Measurements from ENCODE around the gene CRYL1.

Gene CRYL1

GRCh38 chr13:20363172-20363571 lies 162.5 kb downstream of the CRYL1 start:
- no peak for TF ChIP-seq CTCF (IDR thresholded peaks at IDR 0.05; ENCODE audit: insufficient read depth, low read depth, low read length, missing control alignments)
- no peak for DNase-seq (ENCODE audit: low read depth)
- no peak overlapping the region for H3K4me3 ChIP-seq (ENCODE audit: low read length)

DNA sequence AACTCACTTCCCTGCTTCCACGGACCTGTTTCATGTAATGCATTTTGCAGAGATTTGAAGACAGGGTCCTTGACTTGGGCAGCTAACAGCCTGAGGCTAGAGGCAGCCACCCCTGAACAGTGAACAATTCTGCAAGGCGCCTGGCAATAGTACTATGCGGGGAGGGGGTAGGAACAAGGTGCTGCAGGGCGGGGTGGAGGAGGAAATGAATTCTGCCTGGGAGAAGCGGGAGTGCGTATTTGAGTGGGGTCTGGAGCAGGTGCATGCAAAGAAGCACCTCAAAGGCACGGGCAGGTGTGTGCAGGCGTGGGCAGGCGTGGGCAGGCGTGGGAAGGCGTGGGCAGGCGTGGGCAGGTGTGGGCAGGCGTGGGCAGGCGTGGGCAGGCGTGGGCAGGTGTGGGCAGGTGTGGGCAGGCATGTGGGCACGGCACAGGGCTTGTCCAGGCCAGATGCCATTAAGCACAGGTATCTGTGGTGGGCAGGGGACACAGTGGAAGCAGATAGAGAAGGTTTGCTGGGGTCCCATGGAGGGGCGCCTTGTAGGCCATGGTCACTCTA lies 163.1 kb downstream of the CRYL1 start:
- no peak for TF ChIP-seq CTCF (IDR thresholded peaks at IDR 0.05; ENCODE audit: insufficient read depth, low read depth, low read length, missing control alignments)
- DNase-seq (ENCODE audit: low read depth), result no peak
- no peak overlapping the region for H3K4me3 ChIP-seq (ENCODE audit: low read length)

DNA sequence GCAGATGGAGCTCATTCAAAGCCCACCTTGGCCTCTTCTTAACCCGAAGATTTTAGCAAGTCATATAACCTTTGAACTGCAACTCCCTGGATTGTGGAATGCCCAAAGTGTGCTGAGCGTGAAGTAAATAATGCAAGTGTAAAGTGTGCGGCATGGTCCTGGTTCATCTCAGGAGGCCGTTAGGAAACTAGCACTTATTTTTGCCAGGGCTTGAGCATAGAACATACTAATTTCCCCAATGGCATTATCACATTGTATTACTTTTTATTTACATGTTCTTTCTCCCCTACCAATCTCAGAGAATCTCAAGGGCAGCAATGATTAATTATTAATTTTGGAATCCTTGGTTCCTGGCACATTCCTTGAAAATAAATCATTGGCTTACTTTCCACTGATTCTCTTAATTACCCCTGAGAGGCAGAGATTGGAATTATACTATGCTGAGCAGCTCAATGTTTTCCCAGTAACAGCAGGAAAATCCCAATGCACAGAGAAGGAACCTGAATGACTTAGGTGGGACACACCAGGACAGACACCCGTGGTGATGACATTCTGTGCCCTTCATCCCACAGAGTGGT lies 164.7 kb downstream of the CRYL1 start:
- H3K4me3 ChIP-seq (ENCODE audit: low read length), result no peak overlapping the region
- no peak for TF ChIP-seq CTCF (IDR thresholded peaks at IDR 0.05; ENCODE audit: insufficient read depth, low read depth, low read length, missing control alignments)
- DNase-seq (ENCODE audit: low read depth), result no peak

DNA sequence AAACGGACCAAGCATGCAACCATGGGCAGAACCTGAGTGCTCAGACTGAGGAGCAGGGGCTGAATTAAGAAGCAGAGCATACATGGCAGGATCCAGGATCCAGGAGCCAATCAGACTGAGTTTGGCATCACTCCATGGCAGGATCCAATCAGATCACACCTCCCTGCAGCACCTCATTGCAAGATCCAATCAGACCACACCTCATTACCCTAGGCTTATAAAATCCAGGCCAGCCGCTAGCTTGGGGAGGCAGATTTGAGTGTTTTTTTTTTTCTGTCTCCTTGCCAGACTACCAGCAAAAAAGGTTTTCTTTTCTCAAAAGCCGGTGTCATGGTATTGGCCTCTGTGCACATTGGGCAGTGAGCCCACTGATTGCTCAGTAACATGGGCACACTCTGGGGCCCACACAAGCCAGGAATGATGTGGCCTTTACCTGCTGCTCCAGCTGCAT lies 165.6 kb downstream of the CRYL1 start:
- TF ChIP-seq CTCF (IDR thresholded peaks at IDR 0.05; ENCODE audit: insufficient read depth, low read depth, low read length, missing control alignments), result no peak
- peak; percentile 68 for DNase-seq (ENCODE audit: low read depth)

DNA sequence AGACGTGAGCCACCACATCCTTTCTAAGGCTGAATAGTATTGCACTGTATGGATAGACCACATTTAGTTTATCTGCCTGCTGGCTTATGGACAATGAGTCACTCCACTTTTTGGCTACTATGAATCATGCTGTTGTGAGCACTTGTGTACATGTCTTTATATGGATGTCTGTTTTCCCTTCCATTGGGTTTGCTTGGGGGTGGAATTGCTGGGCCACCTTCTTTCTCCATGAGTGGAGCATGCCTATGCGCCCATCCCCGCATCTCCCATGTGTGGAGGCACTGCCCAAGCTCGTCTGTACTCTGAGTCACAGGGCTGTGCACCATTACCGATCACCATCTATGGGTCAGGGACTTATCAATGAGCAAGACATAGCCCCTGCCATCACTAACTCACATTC lies 166.3 kb downstream of the CRYL1 start:
- H3K4me3 ChIP-seq (ENCODE audit: low read length), result no peak overlapping the region
- DNase-seq (ENCODE audit: low read depth), result peak; percentile 100
- no peak for TF ChIP-seq CTCF (IDR thresholded peaks at IDR 0.05; ENCODE audit: insufficient read depth, low read depth, low read length, missing control alignments)

More for the DNA sequence above, 165.6 kb downstream of the CRYL1 start:
- H3K4me3 ChIP-seq (ENCODE audit: low read length), result no peak overlapping the region

DNA sequence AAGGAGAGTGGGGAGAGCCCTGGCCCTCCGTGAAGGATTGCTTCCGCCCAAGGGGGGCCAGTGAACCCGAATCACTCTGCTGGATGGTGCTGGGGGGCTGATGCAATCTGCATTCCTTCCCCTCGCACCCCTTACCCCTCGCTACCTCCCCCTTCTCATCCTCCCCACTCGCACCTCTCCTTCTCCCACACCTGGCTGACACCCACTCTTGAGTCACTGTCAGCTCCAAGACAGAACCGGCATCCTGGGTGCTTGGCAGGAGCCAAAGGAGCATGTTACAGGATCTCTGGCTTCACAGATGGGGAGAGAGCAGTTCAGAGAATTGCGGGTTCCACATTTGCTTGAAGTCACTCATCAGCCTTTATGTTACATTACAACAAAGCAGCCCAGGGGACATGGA lies 167.6 kb downstream of the CRYL1 start:
- no peak for DNase-seq (ENCODE audit: low read depth)
- no peak for TF ChIP-seq CTCF (IDR thresholded peaks at IDR 0.05; ENCODE audit: insufficient read depth, low read depth, low read length, missing control alignments)

DNA sequence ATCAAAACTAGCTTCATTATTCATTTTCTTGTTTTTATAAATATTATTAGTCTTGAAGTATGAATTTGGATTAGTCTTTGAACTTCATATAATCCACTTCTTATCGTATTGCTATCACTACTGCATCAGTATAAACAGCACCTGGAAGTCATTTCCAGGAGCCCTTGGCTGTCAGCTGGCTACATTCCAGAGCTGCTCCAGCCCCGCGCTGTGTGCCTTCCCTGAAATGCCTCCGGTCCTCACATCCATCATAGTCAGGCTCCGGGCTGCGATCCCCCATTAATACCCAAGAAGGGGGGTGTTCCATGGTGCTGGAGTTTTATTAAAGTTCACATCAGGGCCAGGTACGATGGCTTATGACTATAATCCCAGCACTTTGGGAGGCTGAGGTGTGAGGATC lies 169.2 kb downstream of the CRYL1 start:
- no peak for DNase-seq (ENCODE audit: low read depth)
- no peak overlapping the region for H3K4me3 ChIP-seq (ENCODE audit: low read length)
- TF ChIP-seq CTCF (IDR thresholded peaks at IDR 0.05; ENCODE audit: insufficient read depth, low read depth, low read length, missing control alignments), result no peak

More for the DNA sequence above, 167.6 kb downstream of the CRYL1 start:
- H3K4me3 ChIP-seq (ENCODE audit: low read length), result no peak overlapping the region

Measured in epithelial cell of esophagus (primary cell).